Epithelial cell of prostate (primary cell): ENCODE data around the gene UQCC5.

Experiments used
- DNase-seq: peaks from one replicate; pipeline ENCODE4 v3.0.0-alpha.2; 2011; ENCODE audit warnings: low read depth, low spot score
- H3K27ac ChIP-seq: fragments of 450-650 bp; 2 replicates; pipeline ENCODE4 v1.5.1; 2017; ENCODE audit warnings: mild to moderate bottlenecking

Gene UQCC5

DNA sequence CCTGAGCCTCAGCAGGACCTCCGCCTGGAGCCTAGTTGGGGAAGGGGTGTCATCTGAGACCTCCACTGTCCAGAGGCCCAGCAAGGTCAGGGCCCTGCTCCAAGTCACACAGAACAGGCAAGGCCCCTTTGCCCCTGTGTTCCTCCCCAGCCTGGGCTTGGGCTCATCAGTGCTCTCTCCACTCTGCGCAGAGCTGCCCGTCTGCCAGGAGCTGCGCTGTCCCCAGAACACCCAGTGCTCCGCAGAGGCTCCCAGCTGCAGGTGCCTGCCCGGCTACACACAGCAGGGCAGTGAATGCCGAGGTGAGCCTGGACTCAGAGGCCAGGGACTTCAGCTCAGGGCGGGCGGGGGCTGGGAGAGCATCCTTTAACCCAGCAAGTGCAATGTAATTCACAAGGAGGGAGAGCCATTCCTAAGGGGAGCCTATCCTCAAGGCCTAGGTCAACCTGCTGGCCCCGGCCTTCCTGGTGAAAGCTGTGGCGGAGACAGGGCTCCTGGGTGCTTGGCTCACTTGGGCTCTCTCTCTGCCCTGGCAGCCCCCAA is 33.5 kb upstream of the UQCC5 start:
- no peak overlapping the region for H3K27ac ChIP-seq
- no peak for DNase-seq

DNA sequence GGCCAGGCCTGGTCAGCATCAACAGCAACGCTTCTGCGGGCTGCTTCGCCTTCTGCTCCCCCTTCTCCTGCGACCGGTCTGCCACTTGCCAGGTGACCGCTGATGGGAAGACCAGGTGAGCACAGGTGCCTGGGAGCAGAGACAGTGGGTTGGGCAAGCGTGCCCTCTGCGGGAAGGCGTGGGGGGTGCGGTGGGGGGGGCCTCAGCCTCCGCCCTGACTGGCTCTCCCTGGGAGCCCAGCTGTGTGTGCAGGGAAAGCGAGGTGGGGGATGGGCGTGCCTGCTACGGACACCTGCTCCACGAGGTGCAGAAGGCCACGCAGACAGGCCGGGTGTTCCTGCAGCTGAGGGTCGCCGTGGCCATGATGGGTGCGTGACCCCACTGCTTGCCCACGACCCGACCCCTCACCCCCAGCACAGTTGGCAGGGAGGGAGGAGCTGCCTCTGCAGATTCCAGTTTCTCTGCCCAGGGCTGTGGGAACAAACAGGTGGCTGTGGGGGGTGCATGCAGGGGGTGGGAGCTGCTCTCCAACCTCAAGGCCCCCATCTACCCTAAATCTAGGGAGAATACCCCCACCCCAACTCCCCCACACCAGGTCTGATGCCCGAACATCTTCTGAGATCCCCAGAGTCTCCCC is 32.5 kb upstream of the UQCC5 start:
- DNase-seq, result no peak
- no peak overlapping the region for H3K27ac ChIP-seq

DNA sequence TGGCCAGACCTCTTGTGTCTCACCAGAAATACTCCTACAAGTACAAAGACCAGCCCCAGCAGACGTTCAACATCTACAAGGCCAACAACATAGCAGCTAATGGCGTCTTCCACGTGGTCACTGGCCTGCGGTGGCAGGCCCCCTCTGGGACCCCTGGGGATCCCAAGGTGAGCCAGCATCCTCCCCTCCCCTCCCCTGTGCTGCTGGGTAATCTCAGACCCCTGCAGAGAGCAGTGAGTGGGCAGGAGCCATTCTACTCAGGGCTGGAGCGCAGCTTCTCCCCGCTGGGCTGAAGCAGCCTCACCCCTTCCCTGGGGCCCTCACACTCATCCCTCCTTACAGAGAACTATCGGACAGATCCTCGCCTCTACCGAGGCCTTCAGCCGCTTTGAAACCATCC is 31.4 kb upstream of the UQCC5 start:
- no peak for DNase-seq
- H3K27ac ChIP-seq, result no peak overlapping the region

- no peak overlapping the region for H3K27ac ChIP-seq
- no peak for DNase-seq
Observed at GRCh38 chr3:52506266-52506966, 30.0 kb upstream of the UQCC5 start.

DNA sequence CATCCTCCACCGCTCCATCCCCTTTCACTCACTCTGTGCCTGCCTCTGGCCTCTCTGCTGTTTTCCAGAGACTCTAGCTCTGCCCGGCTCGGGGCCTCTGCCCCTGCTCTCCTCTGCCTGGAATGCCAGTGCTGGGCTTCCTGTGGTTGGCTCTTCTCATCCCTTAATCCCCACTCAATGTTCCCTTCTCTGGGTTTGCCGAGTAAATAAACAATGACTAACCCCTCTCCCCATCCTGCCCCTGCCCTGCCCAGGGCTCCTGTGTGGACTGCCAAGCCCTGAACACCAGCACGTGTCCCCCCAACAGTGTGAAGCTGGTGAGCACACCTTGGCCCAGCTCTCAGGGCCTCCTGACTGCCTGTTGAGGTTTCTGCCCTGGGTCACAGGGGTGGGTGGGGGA is 29.0 kb upstream of the UQCC5 start:
- peak; percentile 53 for DNase-seq
- H3K27ac ChIP-seq, result no peak overlapping the region

DNA sequence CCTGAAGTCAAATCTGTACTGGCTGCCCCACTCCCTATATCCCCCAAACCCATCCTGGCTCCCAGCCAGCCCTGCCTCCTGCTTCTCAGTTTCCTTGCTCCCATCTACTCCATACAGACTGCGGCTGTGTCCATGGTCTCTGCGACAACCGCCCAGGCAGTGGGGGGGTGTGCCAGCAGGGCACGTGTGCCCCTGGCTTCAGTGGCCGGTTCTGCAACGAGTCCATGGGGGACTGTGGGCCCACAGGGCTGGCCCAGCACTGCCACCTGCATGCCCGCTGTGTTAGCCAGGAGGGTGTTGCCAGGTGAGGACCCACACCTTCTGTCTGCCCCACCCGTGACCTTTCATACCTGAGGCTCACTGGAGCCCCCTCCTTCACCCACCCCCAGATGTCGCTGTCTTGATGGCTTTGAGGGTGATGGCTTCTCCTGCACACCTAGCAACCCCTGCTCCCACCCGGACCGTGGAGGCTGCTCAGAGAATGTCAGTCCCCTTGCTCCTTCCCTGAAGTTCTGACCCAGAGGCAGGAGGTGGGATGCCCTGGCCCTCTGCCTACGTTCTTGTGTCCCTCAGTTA is 26.6 kb upstream of the UQCC5 start:
- no peak for DNase-seq
- H3K27ac ChIP-seq, result no peak overlapping the region

DNA sequence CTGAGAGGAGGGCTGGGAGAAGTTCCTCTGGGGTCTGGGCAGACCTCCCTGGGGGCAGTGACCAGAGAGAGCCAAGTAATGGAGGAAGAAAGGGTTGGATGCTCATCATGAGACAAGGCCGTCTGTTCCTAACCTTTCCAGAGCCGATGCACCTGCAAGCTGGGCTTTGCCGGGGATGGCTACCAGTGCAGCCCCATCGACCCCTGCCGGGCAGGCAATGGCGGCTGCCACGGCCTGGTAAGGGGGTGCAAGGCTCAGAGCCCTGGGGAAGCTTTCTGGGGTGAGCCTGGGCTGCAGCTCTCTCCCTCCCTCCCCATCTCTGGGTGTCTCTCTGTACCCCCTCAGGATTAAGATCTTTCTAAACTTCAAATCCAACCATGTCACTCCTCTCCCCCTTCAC is 24.9 kb upstream of the UQCC5 start:
- no peak for DNase-seq
- no peak overlapping the region for H3K27ac ChIP-seq

DNA sequence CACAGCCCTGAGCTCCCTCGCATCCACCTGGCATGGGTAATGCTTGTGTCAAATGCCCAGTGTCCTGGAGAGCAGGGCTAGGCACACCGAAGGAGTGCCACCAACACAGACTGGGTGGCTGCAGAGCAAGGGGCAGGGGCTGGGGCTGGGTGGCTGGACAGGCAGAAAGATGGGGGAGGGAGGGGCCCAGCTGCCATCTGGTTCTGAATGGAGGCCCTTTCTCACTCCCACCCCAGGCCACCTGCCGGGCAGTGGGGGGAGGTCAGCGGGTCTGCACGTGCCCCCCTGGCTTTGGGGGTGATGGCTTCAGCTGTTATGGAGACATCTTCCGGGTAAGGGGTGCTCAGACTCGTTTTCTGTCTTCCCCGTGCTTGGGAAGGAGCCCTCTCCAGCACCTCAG is 24.3 kb upstream of the UQCC5 start:
- no peak overlapping the region for H3K27ac ChIP-seq
- no peak for DNase-seq

- DNase-seq, result no peak
- no peak overlapping the region for H3K27ac ChIP-seq
Observed at GRCh38 chr3:52512727-52513126, 23.7 kb upstream of the UQCC5 start.

DNA sequence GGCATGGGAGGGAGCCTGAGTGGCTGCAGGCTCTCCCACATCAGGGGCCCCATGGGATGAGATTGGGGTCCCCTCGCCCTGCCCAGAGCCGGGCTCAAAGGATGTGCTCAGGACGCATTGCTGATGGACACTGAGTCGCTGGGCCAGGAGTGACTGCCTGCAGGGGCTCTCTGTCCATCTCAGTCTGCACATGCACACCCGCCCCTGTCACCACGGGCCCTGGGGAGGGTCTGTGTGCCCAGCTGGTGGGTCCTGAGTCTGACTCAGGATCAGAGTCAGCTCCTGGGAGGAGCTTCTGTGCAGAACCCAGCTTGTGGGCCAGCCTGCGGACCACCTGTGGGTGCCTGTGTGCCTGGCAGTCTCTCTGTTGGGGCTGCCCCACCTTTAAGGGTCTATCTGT is 23.1 kb upstream of the UQCC5 start:
- DNase-seq, result no peak
- no peak overlapping the region for H3K27ac ChIP-seq

GRCh38 chr3:52514576-52514975 is 21.8 kb upstream of the UQCC5 start:
- no peak for DNase-seq
- no peak overlapping the region for H3K27ac ChIP-seq

DNA sequence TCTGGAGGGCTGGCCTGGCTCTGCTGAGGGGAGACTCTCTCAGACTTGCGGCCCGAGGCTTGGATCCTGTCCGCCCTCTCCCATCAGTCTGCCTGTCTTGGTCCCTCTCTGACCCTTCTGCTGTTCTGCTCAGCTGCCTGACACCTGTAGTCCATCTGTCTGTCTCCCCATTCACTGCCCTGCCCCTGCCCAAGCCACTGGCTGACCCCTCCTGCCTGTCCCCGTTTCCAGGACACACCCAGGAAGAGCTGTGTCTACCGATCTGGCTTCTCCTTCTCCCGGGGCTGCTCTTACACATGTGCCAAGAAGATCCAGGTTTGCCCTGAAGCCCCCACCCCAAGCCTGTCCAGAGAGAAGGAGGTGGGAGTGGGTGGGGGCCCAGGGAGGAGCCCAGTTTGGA is 21.2 kb upstream of the UQCC5 start:
- no peak overlapping the region for H3K27ac ChIP-seq
- no peak for DNase-seq

DNA sequence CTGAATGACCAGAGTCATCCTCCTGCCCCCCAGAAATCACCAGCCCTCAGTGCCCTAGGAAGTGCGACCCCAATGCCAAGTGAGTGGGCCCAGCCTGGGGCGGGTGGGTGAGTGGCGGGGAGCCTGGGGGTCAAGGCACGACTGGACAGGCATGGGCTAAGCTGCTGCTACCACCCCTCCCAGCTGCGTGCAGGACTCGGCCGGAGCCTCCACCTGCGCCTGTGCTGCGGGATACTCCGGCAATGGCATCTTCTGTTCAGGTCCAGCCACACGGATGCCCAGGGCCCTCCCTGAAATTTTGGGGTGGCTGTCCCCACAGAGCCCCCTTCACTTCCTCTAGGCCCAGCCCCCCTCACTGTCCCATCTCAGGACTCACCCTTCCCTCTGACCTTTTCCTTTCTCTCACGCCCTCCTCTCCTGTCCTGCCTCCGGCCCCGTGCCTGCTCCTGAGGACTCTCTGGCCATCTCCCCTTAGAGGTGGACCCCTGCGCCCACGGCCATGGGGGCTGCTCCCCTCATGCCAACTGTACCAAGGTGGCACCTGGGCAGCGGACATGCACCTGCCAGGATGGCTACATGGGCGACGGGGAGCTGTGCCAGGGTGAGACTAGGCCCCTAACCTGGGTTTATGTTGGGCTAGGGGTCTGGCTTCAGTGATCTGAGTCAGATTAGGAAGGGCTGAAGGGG is 19.8 kb upstream of the UQCC5 start:
- DNase-seq, result no peak
- no peak overlapping the region for H3K27ac ChIP-seq

- no peak for DNase-seq
- H3K27ac ChIP-seq, result no peak overlapping the region
Observed at GRCh38 chr3:52517796-52518722, 18.3 kb upstream of the UQCC5 start.

GRCh38 chr3:52518723-52519444 is 17.5 kb upstream of the UQCC5 start:
- no peak for DNase-seq
- H3K27ac ChIP-seq, result no peak overlapping the region

DNA sequence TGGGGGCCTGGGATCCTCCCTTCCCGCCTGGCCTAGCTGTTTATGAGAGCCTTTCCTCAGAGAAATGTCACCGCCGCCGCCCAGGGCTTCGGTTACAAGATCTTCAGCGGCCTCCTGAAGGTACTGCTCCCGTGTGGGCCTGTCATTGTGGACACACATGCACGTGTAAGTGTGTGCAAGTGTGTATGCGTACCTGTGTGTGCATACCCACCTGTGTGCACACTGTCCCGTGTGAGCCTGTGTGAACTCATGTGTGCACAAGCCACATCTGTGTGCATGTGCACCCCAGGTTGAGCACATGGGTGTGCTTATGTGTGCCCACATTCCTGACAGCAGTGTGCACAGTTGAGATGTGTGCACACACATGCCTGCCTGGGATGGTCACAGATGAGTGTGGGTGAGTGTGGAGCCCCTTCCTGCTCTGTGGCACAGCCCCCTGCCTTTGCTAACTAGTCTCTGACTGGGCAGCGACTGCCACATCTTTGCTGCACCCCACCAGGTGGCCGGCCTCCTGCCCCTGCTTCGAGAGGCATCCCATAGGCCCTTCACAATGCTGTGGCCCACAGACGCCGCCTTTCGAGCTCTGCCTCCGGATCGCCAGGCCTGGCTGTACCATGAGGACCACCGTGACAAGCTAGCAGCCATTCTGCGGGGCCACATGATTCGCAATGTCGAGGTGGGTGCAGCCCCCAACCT is 16.8 kb upstream of the UQCC5 start:
- no peak overlapping the region for H3K27ac ChIP-seq
- DNase-seq, result no peak

DNA sequence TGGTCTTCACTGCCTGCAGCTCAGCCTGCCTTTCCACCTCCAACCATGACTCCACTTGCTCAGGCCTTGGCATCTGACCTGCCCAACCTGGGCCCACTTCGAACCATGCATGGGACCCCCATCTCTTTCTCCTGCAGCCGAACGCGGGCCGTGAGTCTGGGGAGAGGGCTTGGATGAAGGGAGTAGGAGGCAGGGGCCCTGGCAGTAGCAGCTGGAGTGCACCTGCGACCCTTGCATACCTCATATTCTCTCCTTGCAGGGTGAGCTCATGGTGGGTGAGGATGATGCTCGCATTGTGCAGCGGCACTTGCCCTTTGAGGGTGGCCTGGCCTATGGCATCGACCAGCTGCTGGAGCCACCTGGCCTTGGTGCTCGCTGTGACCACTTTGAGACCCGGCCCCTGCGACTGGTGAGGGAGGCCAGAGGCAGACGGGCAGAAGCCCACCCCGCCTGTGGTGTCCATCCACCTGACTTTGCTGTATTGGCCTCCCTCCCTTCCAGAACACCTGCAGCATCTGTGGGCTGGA is 16.2 kb upstream of the UQCC5 start:
- no peak overlapping the region for H3K27ac ChIP-seq
- DNase-seq, result no peak

DNA sequence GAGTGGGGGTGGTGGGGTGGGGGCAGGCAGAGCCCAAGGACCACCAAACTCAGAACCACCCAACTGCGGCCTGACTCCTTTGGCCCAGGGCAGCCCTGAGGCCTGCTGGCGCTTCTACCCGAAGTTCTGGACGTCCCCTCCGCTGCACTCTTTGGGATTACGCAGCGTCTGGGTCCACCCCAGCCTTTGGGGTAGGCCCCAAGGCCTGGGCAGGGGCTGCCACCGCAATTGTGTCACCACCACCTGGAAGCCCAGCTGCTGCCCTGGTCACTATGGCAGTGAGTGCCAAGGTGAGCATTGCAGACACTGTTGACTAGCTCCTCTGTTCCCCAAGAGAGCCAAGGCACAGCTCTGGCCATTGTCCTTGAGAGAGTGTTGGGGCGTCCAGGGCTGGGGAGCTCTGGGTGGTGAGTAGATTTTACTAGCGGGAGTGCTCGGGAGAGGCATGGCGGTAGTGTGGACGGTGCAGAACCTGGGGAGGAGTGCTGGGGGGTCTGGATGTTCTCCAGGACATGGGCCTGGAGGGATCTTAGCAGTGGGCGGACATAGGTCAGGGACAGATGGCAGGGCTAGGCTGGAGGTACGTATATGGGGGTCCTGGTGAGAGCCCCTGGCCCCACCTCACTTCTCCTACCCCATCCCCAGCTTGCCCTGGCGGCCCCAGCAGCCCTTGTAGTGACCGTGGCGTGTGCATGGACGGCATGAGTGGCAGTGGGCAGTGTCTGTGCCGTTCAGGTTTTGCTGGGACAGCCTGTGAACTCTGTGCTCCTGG is 15.5 kb upstream of the UQCC5 start:
- H3K27ac ChIP-seq, result no peak overlapping the region
- no peak for DNase-seq
